Skeletal muscle tissue (tissue), 4 donors: ENCODE measurements around the gene PPP1R16B. TPM values are rescaled to one million over a fixed set of nuclear protein-coding genes. Genes with fewer than 3 reads are reported as not detected.
"Not testable (repeated sequence)": the region's sequence is repeated elsewhere in the genome, so short reads cannot be mapped to it uniquely, and the experiment has no call there.

Experiments used
- H3K27ac ChIP-seq: one replicate; pipeline ENCODE4 v1.7.0; 2013; ENCODE audit warnings: mild to moderate bottlenecking, low read depth, low read length, inconsistent platforms
- H3K27me3 ChIP-seq, 3 donors: one replicate each; pipeline ENCODE4 v1.7.0; 2013; ENCODE audit warnings: low read length in 3 of 3; ENCODE audit not compliant: control insufficient read depth in 3 of 3, insufficient read depth in 3 of 3
- H3K36me3 ChIP-seq, 3 donors: one replicate each; pipeline ENCODE4 v1.7.0; 2013; ENCODE audit warnings: low read length in 3 of 3; ENCODE audit not compliant: control insufficient read depth in 3 of 3, insufficient read depth in 3 of 3
- H3K4me1 ChIP-seq, 3 donors: one replicate each; pipeline ENCODE4 v1.7.0; 2013; ENCODE audit warnings: low read length in 3 of 3, mild to moderate bottlenecking in 3 of 3; ENCODE audit not compliant: control insufficient read depth in 3 of 3, insufficient read depth in 3 of 3
- H3K4me3 ChIP-seq, 3 donors: one replicate each; pipeline ENCODE4 v1.7.0; 2013; ENCODE audit warnings: low read length in 3 of 3
- H3K9ac ChIP-seq, 3 donors: one replicate each; pipeline ENCODE4 v1.7.0; 2013; ENCODE audit warnings: low read length in 3 of 3, mild to moderate bottlenecking in 3 of 3, moderate library complexity in 2 of 3, low read depth in 1 of 3
- H3K9me3 ChIP-seq, 3 donors: one replicate each; pipeline ENCODE4 v1.7.0; 2013; ENCODE audit warnings: low read length in 3 of 3; ENCODE audit not compliant: control insufficient read depth in 3 of 3
- total RNA-seq: library from RNA; depleted of rRNA; stranded (reverse); fragments of >200 nt; gene quantifications from one replicate; pipeline ENCODE4 v1.2.3, GENCODE V29; 2014
- donor health status: Osteomylitis.

Gene PPP1R16B
- total RNA-seq, 1 donor from 2014 or later = 4.2 TPM

GRCh38 chr20:38856570-38856969 is 51.1 kb downstream of the PPP1R16B start:
- no peaks in the 10 kb centered on the region for H3K9me3 ChIP-seq
- H3K9ac ChIP-seq = no peak overlapping the region
- H3K36me3 ChIP-seq = no peaks in the 10 kb centered on the region
- no peak overlapping the region for H3K27ac ChIP-seq
- H3K4me1 ChIP-seq = no peaks in the 10 kb centered on the region
- no peak overlapping the region for H3K4me3 ChIP-seq
- peaks cover 0 to 13% (median 0%) of the 10 kb centered on the region in 3 donors for H3K27me3 ChIP-seq

GRCh38 chr20:38857703-38858102 is 52.2 kb downstream of the PPP1R16B start:
- no peaks in the 10 kb centered on the region for H3K9me3 ChIP-seq
- peaks cover 0 to 3% (median 0%) of the 10 kb centered on the region in 3 donors for H3K4me1 ChIP-seq
- H3K4me3 ChIP-seq = no peak overlapping the region
- H3K27ac ChIP-seq = no peak overlapping the region
- H3K27me3 ChIP-seq = peaks cover 0 to 13% (median 0%) of the 10 kb centered on the region in 3 donors
- H3K9ac ChIP-seq = no peak overlapping the region
- H3K36me3 ChIP-seq = no peaks in the 10 kb centered on the region

GRCh38 chr20:38859070-38859690 is 53.7 kb downstream of the PPP1R16B start:
- Histone ChIP-seq H3K36me3 (no peaks in the 10 kb centered on the region), H3K27ac (no peak overlapping the region), H3K4me1 (peaks cover 0 to 5% (median 0%) of the 10 kb centered on the region in 3 donors), H3K27me3 (peaks cover 0 to 13% (median 0%) of the 10 kb centered on the region in 3 donors), H3K4me3 (no peak overlapping the region), H3K9me3 (no peaks in the 10 kb centered on the region), H3K9ac (no peak overlapping the region)

GRCh38 chr20:38859857-38860256 is 54.4 kb downstream of the PPP1R16B start:
- H3K9me3 ChIP-seq, H3K9ac ChIP-seq, H3K36me3 ChIP-seq, H3K4me3 ChIP-seq, H3K27ac ChIP-seq, H3K4me1 ChIP-seq: not testable (repeated sequence)
- peaks cover 0 to 13% (median 0%) of the 10 kb centered on the region in 3 donors for H3K27me3 ChIP-seq

- H3K4me1 ChIP-seq = peaks cover 0 to 5% (median 0%) of the 10 kb centered on the region in 3 donors
- peaks cover 0 to 13% (median 0%) of the 10 kb centered on the region in 3 donors for H3K27me3 ChIP-seq
- no peaks in the 10 kb centered on the region for H3K36me3 ChIP-seq
Observed at GRCh38 chr20:38861071-38861401, 55.5 kb downstream of the PPP1R16B start.

GRCh38 chr20:38862226-38862625 is 56.7 kb downstream of the PPP1R16B start:
- H3K36me3 ChIP-seq = no peaks in the 10 kb centered on the region
- no peak overlapping the region for H3K27ac ChIP-seq
- H3K4me1 ChIP-seq = peaks cover 3 to 9% (median 4%) of the 10 kb centered on the region in 3 donors
- no peak overlapping the region for H3K9ac ChIP-seq
- no peaks in the 10 kb centered on the region for H3K9me3 ChIP-seq
- no peak overlapping the region for H3K4me3 ChIP-seq
- H3K27me3 ChIP-seq = peaks cover 0 to 9% (median 3%) of the 10 kb centered on the region in 3 donors

More at GRCh38 chr20:38861071-38861401, 55.5 kb downstream of the PPP1R16B start:
- Histone ChIP-seq H3K9me3 (no peaks in the 10 kb centered on the region), H3K4me3 (no peak overlapping the region), H3K27ac (no peak overlapping the region), H3K9ac (no peak overlapping the region)

- H3K4me1 ChIP-seq = peaks cover 3 to 9% (median 4%) of the 10 kb centered on the region in 3 donors
- no peaks in the 10 kb centered on the region for H3K9me3 ChIP-seq
- H3K36me3 ChIP-seq = no peaks in the 10 kb centered on the region
- H3K9ac ChIP-seq = no peak overlapping the region
- no peak overlapping the region for H3K27ac ChIP-seq
- no peak overlapping the region for H3K4me3 ChIP-seq
- peaks cover 0 to 7% (median 3%) of the 10 kb centered on the region in 3 donors for H3K27me3 ChIP-seq
Observed at GRCh38 chr20:38863024-38863851, 57.7 kb downstream of the PPP1R16B start.

GRCh38 chr20:38864662-38865061 is 59.2 kb downstream of the PPP1R16B start:
- H3K4me1 ChIP-seq = peaks cover 3 to 9% (median 4%) of the 10 kb centered on the region in 3 donors
- no peak overlapping the region for H3K4me3 ChIP-seq
- no peaks in the 10 kb centered on the region for H3K36me3 ChIP-seq
- no peaks in the 10 kb centered on the region for H3K9me3 ChIP-seq
- peaks cover 0 to 3% (median 3%) of the 10 kb centered on the region in 3 donors for H3K27me3 ChIP-seq
- no peak overlapping the region for H3K9ac ChIP-seq
- no peak overlapping the region for H3K27ac ChIP-seq

- Histone ChIP-seq H3K4me3 (no peak overlapping the region), H3K4me1 (peaks cover 4 to 17% (median 11%) of the 10 kb centered on the region in 3 donors), H3K36me3 (no peaks in the 10 kb centered on the region), H3K27me3 (peaks cover 3 to 9% (median 4%) of the 10 kb centered on the region in 3 donors), H3K9ac (no peak overlapping the region), H3K27ac (no peak overlapping the region), H3K9me3 (no peaks in the 10 kb centered on the region)
Observed at GRCh38 chr20:38866265-38867061, 61.0 kb downstream of the PPP1R16B start.
